HG03108 (cell line): ENCODE data around the gene FNDC10.
"Not testable (repeated sequence)": the region's sequence is repeated elsewhere in the genome, so short reads cannot be mapped to it uniquely, and the experiment has no call there.

Experiments used
- ATAC-seq: cut with Tn5 transposase; IDR thresholded peaks from one replicate; pipeline ENCODE4 v1.9.1; 2021; ENCODE audit warnings: moderate library complexity; ENCODE audit not compliant: unreplicated experiment

FNDC10 gene

DNA sequence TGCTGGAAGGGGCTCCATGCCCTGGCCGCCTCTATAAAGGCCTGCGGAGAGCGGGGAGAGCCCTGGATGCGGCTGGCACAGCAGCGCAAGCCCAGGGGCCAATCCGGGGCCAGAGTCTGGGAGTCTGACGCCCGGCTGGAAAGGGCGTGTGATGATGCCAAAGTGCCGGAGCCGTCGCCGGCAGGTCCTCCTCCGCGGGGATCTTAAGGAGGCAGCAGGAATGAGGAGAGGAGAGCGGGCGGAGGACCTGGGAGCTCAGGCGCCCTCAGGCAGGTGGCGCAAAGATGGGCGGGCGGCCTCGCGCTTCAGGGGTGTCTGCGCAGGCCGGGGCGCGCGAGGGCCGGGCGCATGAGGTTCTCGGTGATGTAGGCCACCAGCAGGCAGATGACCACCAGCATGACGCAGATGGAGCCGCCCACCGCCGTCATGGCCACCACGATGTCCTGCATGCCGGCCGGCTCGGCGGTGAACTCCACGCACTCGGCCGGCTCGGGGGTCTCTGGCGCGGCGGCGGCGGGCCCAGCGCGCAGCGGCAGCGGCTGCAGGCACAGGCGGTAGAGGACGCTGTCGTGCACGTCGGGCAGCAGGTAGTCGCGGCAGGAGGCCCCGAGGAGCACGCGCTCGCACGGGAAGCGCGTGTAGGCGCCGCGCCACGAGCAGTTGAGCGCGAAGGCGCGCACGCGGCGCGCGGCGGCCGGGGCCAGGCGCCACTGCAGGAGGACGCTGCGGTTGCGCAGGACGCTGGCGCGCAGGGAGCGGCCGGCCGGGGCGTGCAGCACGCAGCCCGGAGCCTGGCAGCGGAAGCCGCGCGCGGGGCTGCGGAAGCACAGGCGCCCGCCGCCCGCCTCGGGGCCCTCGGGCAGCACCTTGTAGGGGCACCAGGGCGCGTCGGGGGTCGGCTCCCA lies 653 bp downstream of the FNDC10 start:
- no peak for ATAC-seq

DNA sequence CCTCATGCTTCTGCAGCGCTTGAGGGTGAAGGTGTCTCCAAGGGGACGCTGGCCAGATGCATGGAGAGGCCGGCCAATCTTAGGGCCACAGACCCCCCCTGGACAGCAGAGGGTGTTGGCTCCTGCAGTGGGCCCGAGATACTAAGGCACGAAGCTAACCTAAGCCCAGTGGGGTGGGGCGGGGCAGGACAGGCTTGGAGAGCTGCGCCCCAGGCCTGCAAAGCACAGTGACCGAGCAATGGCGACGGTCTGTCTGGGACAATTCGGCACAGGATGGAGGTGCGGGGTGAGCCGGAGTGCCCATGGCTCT lies 1.3 kb downstream of the FNDC10 start:
- no peak for ATAC-seq

DNA sequence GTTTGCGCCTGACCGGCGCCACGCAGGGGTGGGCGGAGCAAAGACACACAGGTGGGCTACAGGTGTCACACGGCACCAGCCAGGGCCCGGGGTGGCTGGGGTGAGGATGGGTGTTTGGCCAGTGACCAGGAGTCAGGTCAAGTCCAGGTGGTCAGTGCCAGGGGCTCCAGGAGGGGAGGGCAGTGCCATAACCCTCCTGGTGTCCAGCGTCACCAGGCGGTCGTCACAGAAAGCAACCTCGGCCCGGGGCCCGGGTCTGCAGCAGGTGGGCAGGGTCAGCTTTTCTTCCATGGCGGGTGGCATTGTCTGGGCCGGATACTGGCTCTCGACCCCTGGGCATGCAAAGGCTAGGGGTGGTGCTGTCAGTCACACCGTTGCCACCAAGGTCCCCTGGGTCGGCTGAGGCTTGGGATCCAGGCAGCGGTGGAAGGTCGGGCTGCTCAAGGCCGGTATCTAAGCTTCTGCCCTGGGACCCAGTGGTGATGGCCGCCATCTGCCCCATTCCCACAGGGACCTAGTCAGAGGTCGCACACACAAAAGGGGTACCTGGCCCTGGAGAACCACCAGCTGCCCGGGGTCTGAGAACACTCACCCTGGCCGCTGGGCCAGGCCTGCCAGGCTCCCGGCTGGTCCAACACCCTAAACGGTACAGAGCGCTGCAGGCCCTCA lies 1.8 kb downstream of the FNDC10 start:
- ATAC-seq, result no peak

DNA sequence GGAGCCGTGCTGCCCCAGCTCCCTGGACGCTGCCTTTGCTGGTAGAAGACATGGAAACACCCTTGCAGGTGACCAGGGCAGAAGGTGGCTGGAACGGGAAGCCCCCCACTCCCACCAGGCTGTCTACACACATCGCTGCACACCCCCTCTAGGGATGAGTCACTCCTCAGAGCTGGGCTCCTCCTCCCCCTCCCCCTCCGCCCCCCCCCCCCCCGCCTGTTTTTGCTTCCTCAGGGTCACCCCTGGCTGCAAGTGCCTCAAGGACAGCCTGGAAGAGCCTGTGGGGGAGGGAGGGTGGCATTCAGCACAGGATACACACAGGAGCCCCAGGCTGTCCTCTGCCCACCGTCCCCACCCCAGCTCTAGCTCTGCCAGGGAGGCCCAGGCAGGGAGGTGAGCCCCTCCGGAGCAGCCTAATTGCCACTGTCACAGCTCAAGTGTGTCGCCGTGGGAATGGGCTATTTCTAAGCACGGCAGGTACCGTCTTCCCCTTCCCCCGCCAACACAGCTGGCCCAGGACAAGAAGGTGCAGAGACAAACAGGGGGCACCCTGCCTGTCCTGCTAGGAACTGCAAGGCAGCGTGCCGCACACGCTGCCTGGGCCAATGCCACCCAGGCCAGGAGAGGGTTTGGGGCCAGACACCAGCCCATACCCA lies 2.5 kb downstream of the FNDC10 start:
- ATAC-seq, result no peak

DNA sequence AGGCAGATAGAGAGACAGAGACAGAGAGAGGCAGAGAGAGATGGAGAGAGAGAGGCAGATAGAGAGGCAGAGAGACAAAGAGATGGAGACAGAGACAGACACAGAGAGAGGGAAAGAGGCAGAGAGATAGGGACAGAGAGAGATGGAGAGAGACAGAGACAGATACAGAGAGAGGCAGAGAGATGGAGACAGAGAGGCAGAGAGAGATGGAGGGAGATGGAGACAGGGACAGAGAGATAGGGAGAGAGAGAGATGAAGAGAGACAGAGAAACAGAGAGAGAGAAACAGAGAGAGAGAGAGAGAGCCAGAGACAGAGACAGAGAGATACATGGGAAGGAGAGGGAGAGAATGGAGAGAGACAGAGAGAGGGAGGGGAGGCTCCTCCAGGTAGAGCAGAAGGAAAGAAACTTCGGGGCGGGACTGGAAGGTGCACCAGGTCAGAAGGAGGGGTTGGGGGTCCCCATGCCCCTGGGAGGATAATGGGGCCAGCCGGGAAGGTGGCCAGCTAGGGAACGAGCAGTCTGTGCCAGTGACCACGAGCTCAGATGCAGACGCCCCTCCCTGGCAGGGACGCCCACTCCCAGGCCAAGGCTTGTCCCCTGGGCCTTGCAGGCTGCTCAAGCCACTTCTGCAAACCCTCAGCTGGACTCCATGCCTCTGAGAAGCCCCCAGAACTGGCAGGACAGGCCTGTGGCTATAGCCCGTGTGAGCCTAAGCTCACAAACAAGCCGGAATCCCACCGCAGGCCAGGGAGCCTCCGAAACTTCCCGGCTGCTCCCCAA lies 3.3 kb downstream of the FNDC10 start:
- no peak for ATAC-seq

DNA sequence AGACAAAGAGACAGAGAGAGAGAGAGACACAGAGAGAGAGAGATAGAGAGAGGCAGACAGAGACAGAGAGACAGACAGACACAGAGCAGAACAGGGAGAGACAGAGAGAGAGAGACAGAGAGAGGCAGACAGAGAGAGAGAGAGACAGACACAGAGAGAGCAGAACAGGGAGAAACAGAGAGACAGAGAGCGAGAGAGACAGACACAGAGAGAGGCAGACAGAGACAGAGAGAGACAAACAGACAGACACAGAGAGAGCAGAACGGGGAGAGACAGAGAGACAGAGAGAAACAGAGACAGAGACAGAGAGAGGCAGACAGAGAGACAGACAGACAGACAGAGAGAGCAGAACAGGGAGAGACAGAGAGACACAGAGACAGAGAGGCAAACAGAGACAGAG lies 4.6 kb downstream of the FNDC10 start:
- ATAC-seq, result not testable (repeated sequence)

DNA sequence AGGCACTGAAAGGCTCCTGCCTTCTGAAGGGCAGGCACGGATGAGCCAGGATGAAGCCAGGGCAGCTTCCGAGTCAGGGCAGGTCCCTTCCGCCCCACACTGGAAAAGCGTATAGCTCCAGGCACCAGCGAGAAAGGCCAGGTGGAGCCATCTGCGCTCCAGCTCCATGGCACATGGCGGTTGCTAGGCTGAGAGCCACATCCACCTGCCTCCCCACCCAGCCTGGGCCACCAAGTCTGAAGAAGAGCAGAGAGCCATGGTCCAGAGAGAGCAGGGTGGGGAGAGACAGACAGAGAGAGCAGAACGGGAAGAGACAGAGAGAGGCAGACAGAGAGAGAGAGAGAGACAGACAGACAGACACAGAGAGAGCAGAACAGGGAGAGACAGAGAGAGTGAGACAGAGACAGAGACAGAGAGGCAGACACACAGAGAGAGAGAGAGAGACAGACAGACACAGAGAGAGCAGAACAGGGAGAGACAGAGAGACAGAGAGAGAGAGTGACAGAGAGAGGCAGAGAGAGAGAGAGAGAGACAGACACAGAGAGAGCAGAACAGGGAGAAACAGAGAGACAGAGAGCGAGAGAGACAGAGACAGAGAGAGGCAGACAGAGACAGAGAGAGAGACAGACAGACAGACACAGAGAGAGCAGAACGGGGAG lies 5.2 kb downstream of the FNDC10 start:
- ATAC-seq, result no peak

DNA sequence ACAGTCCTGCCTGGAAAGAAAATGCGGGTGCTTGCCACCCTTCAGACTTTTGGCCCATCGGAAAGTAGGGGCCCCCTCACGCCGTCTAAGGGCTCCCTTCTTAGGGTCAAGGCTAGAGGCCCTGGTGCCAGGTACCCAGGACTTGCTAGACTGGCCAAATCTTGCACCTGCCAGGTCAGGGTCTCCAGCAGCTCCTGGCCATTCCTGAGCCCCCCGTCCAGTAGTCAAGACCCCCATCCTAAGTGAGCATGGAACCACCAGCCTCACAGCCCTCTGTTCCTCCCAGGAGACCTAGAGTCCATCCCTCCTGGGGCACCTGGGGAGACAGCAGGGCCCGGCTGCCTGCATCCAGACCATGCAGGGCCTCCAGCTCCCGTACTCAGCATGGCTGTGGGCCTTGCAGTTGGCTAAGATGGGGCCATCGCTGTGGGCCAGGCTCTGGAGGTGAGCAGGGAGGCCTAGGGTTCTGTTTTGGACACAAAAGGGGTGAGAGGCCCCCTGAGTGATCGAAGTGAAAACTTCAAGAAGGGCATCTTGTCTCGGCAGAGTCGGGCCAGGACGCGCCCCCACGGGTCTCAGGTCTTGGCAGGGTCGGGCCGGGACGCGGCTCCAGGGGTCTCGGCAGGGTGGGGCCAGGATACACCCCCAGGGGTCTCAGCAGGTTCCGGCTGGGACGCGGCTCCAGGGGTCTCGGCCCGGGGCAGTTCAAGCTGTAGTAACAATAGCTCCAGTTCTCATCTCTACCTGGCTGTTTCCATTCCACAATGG lies 5.9 kb downstream of the FNDC10 start:
- ATAC-seq, result no peak

DNA sequence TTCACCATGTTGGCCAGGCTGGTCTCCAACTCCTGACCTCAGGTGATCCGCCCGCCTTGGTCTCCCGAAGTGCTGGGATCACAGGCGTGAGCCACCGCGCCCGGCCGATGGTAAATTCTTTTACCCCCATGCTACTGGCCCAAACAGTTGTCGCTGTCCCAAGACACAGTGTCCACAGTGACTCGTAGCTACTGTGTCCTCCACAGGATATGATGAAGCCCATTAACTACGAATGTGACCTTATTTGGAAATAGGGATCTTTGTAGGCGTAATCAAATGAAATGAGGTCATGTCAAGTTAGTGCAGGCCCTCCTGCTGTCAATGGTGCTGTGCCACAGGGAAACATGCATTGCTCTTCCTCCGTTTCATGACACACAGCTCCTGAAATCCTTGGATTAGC lies 8.5 kb downstream of the FNDC10 start:
- ATAC-seq, result no peak

DNA sequence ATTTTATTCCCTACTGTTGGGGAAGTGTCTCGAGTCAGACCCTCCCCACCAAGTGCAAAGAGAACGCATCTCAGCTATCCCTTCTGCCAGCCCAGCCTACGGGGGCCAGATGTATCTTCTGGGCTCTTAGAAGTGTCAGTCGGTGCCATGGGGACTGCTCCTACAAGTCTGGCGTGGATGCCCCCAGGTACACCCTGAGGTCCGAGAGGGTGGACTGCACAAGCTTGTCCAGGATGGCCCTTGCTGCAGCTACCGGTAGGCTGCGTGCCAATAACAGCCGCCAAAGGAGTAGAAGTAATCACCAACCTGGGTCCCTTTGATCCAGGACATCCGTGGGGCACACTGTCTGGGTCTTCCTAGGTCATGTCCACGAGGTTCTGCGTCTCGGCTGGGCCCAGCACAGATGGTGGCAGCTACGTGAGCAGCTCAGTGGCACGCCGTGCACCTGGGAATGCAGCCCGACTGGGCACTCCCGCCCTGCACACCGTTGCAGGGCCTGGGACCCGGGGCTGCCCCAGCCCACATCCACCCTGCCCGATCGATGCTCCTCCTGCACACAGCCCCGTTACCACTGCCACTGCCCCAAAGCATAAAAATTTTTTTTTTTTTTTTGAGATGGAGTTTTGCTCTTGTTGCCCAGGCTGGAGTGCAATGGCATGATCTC lies 16.5 kb downstream of the FNDC10 start:
- no peak for ATAC-seq

DNA sequence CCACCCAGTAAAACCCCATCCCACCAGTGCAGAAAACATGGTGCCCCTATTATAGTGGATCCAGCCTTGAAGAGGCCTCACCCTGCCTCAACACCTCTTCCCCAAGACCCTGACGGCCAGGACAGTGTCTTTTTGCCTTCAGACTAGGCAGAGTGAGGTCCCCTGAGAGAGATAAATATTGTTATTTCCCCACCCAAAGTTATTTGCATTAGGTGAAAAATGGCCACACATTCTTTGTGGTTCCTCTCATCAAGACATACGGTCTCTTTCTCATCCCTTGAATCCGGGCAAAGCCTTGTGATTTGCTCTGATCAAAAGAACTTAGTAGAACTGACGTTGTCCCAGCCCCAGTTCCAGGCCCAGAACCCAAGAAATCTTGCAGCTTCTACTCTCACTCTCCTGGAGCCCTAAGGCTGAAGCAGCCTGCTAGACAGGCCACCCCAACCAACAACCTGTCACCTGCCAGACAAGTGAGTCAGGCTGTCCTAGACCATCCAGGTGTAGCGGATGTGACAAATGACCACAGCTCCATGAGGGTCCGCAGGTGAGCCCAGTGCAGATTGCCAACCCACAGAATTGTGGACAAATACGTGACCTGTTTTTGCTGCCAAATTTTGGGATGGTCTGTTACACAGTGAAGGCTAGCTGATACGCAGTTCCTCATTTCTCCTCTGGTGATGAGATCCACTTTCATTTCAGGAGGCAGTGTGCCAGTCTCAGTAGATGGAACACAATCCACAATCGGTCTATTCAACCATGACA lies 17.2 kb downstream of the FNDC10 start:
- no peak for ATAC-seq

DNA sequence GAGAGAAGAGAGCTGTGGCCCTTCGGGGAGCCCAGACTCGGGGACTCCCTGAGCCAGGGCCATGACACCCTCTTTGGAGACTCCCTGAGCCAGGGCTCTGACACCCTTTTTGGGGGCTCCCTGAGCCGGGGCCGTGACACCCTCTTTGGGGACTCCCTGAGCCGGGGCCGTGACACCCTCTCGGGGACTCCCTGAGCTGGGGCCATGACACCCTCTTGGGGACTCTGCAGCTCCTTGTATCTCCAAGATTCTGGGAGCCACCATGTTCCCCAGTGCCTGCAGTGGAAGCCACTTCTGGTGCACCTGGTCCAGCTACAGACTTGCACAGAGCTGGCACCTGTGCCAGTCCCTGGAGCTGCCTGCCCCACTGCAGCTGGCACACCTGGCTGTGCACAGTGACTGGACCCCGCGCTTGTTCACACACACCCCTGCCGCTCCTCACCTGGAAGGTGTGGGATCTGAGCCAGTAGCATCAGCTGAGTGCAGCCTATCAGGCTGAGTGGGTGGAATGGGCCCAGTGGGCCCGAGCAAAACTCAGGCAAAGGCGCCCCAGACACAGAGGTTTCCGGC lies 21.5 kb downstream of the FNDC10 start:
- ATAC-seq, result no peak

DNA sequence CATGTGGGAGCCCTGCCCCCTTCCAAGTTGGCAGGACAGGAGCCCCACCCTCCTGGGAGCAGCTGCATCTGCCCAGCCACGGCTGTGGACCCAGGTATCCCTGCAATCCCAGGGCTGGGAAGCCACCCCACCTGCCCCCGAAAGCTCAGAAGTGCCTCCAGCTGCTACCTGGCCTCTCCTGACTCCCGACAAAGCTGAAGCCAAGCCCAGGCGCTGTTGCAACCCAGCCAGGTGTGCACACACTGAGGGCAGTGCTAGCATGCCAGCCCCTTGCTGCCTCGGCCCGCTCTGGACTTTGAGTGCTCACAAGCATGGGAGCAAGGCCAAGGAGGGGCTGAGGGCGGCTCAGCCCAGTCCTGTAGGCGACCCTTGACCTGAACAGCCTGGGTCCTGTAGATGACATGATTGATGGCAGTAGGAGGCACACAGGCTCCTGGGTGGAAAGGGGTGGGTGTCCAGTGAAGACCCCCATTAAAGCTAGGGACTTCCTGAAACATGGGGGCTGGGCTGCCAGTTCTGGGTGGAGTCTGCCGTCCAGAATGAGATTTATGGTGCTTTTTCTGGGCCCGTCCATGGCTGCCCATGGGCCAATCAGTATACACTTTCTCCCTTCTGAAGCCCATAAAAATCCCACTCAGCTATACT lies 22.4 kb downstream of the FNDC10 start:
- no peak for ATAC-seq

DNA sequence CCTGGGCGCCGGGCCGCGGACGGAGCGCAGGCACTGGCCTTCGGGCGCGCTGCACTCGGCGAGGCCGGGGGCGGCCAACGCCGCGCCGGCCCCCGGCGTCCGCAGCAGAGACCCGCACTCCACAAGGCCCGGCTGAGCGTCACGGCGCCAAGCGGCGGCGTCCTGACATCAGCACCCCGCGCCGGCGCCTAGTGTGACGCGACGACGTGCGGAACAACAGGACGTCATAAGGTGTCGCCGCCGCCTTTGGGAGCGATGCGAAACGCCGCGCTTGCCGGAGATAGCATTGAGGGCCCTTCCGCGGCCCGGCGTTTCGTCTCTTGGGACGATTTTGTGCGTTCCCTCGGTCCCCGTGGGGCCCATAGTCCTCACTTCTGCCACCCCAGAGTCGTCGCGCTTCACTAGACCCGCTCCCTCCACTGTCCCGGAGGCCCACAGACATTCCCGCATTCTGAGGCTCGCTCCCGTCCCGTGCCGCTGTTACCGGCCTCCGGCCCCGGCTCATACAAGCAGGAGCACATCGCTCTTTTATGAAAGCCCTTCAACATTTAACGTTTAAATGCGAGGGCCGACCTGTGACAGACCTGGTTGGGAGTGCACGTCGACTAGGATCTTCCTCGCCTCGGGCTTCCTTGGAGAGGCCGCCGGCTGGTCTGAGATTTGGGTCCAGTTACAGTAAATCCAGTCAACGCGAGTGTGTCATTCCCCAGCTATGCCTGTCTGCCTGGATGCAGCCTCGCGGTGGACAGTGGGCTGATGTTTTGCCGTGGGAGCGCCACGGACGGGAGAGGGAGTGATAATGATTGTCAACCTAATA lies 25.0 kb downstream of the FNDC10 start, which contains the start of gene SSU72:
Gene SSU72 (minus strand): TSS at position 143 of the 817 bp plus-strand sequence. CDS start 306 bp downstream, outside the sequence.
- ATAC-seq, result peak; percentile 71

DNA sequence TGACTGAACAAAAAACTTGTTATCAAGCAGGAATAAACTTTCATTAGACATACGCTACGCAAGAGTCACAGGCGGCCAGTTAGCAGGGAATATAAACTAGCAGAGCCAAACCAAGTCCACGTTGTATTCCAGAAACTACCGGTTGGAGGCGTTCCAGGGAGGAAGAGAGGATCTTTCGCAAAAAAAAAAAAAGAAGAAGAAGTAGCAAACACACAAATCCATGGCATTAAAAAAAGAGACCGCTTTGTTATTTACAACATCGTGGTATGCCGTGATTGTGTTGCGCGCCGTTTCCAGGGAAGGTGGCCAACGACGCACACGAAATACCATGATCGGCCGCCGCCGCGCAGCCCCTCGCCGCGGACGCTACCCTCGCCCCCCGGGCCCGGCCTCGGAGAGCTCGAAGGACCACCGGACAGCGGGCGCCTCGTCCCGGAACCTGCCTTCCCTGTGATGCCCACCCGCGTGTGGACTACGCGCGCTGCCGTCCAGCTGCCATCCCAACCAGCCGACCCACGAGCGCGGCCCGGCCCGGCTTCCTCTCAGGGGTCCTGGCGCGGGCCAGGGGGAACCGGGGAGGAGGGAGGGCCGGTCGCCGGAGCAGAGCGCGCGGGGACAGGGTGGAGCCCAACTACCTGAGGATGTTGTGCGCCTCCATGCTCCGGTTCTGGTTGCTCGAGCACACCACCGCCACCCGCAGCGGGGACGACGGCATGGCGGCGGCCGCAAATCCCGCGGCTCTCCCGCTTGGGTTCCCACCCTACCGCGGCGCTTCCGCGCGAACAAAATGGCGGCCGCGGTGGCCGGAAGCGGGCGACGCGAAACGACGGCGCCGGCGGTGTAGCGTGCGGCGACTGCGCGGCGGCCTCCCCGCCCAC lies 25.9 kb downstream of the FNDC10 start:
- ATAC-seq, result peak; percentile 72

DNA sequence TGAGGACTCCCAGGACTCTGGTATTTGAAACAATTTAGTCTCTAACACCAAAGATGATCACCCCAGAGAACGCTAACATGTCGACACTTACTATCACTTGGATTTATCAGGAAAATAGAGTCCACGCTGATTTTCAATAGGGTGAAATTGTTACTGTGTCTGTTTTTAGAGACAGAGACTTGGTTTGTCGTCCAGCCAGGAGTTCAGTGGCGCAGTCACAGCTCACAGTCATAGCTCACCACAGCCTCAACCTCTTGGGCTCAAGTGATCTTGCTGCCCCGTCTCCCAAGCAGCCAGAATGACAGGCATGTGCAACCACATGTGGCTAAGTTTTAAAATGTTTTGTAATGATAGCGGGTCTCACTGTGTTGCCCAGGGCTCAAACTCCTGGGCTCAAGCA lies 30.6 kb downstream of the FNDC10 start:
- ATAC-seq, result no peak
